ENCODE measurements around the gene SSPN.

SSPN gene

GRCh38 chr12:26195250-26195640, at the start of gene SSPN:
Gene SSPN, plus strand, starts transcription at chr12:26195573. Its CDS starts 100 bp downstream, at chr12:26195673.
- ATAC-seq (ENCODE audit: insufficient read depth, low read depth) (no peak), DNase-seq (no peak)
- Histone ChIP-seq H3K4me2 (ENCODE audit: insufficient read depth, low read length) (no peak within 1 kb of the TSS), H3K4me3 (ENCODE audit: low read depth in 1 of 2, low read length in 2 of 2) (no peak within 1 kb of the TSS), H3K27ac (ENCODE audit: low read length) (no peak within 1 kb of the TSS), H4K20me1 (ENCODE audit: insufficient read depth, low read length) (no peaks in the 10 kb centered on the region), H3K9me3 (ENCODE audit: insufficient read depth, low read length, severe bottlenecking) (no peaks in the 10 kb centered on the region), H2AFZ (ENCODE audit: low read depth, low read length) (no peak within 1 kb of the TSS), H3K79me2 (ENCODE audit: insufficient read depth, low read length) (no peaks in the 10 kb centered on the region), H3K27me3 (ENCODE audit: insufficient read depth, low read length, poor library complexity) (peaks cover 12% of the 10 kb centered on the region), H3K9ac (ENCODE audit: low read depth, low read length) (no peak within 1 kb of the TSS), H3K4me1 (ENCODE audit: insufficient read depth, low read length) (no peaks in the 10 kb centered on the region), H3K36me3 (ENCODE audit: insufficient read depth, low read length) (no peaks in the 10 kb centered on the region)
- TF ChIP-seq EZH2 (IDR thresholded peaks at IDR 0.05; ENCODE audit: borderline replicate concordance, low read depth, low read length, severe bottlenecking) (no peak), CTCF (IDR thresholded peaks at IDR 0.05; ENCODE audit: borderline replicate concordance, extremely low read depth, low read length, poor library complexity, severe bottlenecking) (no peak)

GRCh38 chr12:26148291-26148690, 47.1 kb upstream of the SSPN start:
- TF ChIP-seq EZH2 (IDR thresholded peaks at IDR 0.05; ENCODE audit: borderline replicate concordance, low read depth, low read length, severe bottlenecking): no peak
- TF ChIP-seq CTCF (IDR thresholded peaks at IDR 0.05; ENCODE audit: borderline replicate concordance, extremely low read depth, low read length, poor library complexity, severe bottlenecking): no peak
- no peak overlapping the region for H3K4me2 ChIP-seq (ENCODE audit: insufficient read depth, low read length)
- no peaks in the 10 kb centered on the region for H3K36me3 ChIP-seq (ENCODE audit: insufficient read depth, low read length)
- no peak overlapping the region for H3K27ac ChIP-seq (ENCODE audit: low read length)
- H4K20me1 ChIP-seq (ENCODE audit: insufficient read depth, low read length): no peaks in the 10 kb centered on the region
- H3K27me3 ChIP-seq (ENCODE audit: insufficient read depth, low read length, poor library complexity): peaks cover 49% of the 10 kb centered on the region
- ATAC-seq (ENCODE audit: insufficient read depth, low read depth): no peak
- H3K79me2 ChIP-seq (ENCODE audit: insufficient read depth, low read length): no peaks in the 10 kb centered on the region
- no peak overlapping the region for H2AFZ ChIP-seq (ENCODE audit: low read depth, low read length)
- H3K9me3 ChIP-seq (ENCODE audit: insufficient read depth, low read length, severe bottlenecking): no peaks in the 10 kb centered on the region
- no peak overlapping the region for H3K4me3 ChIP-seq (ENCODE audit: low read depth in 1 of 2, low read length in 2 of 2)
- no peak for DNase-seq
- no peak overlapping the region for H3K9ac ChIP-seq (ENCODE audit: low read depth, low read length)
- no peaks in the 10 kb centered on the region for H3K4me1 ChIP-seq (ENCODE audit: insufficient read depth, low read length)

- no peaks in the 10 kb centered on the region for H3K9me3 ChIP-seq (ENCODE audit: insufficient read depth, low read length, severe bottlenecking)
- ATAC-seq (ENCODE audit: insufficient read depth, low read depth) (peak; percentile 69; the same call in 2 of the 3 replicates), DNase-seq (peak; percentile 9)
- no peak overlapping the region for H3K4me3 ChIP-seq (ENCODE audit: low read depth in 1 of 2, low read length in 2 of 2)
- TF ChIP-seq CTCF (IDR thresholded peaks at IDR 0.05; ENCODE audit: borderline replicate concordance, extremely low read depth, low read length, poor library complexity, severe bottlenecking): no peak
- no peak for TF ChIP-seq EZH2 (IDR thresholded peaks at IDR 0.05; ENCODE audit: borderline replicate concordance, low read depth, low read length, severe bottlenecking)
- no peaks in the 10 kb centered on the region for H3K4me1 ChIP-seq (ENCODE audit: insufficient read depth, low read length)
- H2AFZ ChIP-seq (ENCODE audit: low read depth, low read length): no peak overlapping the region
- H3K27ac ChIP-seq (ENCODE audit: low read length): no peak overlapping the region
- no peaks in the 10 kb centered on the region for H4K20me1 ChIP-seq (ENCODE audit: insufficient read depth, low read length)
- H3K79me2 ChIP-seq (ENCODE audit: insufficient read depth, low read length): no peaks in the 10 kb centered on the region
- no peak overlapping the region for H3K4me2 ChIP-seq (ENCODE audit: insufficient read depth, low read length)
- H3K27me3 ChIP-seq (ENCODE audit: insufficient read depth, low read length, poor library complexity): peaks cover 48% of the 10 kb centered on the region
- H3K36me3 ChIP-seq (ENCODE audit: insufficient read depth, low read length): no peaks in the 10 kb centered on the region
- H3K9ac ChIP-seq (ENCODE audit: low read depth, low read length): no peak overlapping the region
Measured at GRCh38 chr12:26149968-26150500, 45.3 kb upstream of the SSPN start.
